HL-60 (cell line): ENCODE results near the gene CHSY1.
A peak's percentile ranks its signal among the peaks of the same experiment; 100 is the strongest.

Source experiments
- DNase-seq, 2 experiments: peaks; one replicate each; pipeline ENCODE4 v3.0.0-alpha.2; 2010 to 2020; ENCODE audit warnings: low read depth in 1 of 2, low spot score in 1 of 2
- H3K27ac ChIP-seq: fragments of 250-450 bp; sonication (Bioruptor Pico); replicated peaks from 2 replicates; pipeline ENCODE4 v1.5.1; 2020; ENCODE audit warnings: mild to moderate bottlenecking, moderate library complexity
- H3K27me3 ChIP-seq: fragments of 250-450 bp; sonication (Bioruptor Pico); 2 replicates; pipeline ENCODE4 v1.5.1; 2021; ENCODE audit warnings: mild to moderate bottlenecking, moderate library complexity; ENCODE audit not compliant: insufficient read depth, poor library complexity, severe bottlenecking
- H3K4me3 ChIP-seq: replicated peaks from 2 replicates; pipeline ENCODE4 v1.5.1; 2011; ENCODE audit warnings: mild to moderate bottlenecking, control low read depth, low read length; ENCODE audit not compliant: insufficient read depth
- CTCF ChIP-seq: IDR thresholded peaks from one replicate; pipeline ENCODE4 v1.5.1; 2011; ENCODE audit warnings: low read length, control low read depth, inconsistent platforms; ENCODE audit not compliant: insufficient read depth
- GABPA ChIP-seq: IDR thresholded peaks from 2 replicates; pipeline ENCODE4 v1.6.1; 2012; ENCODE audit warnings: low read depth
- POLR2AphosphoS5 ChIP-seq: IDR thresholded peaks from 2 replicates; pipeline ENCODE4 v1.6.1; 2012; ENCODE audit warnings: low read depth
- REST ChIP-seq: IDR thresholded peaks from 2 replicates; pipeline ENCODE4 v1.6.1; 2012; ENCODE audit warnings: low read depth; ENCODE audit not compliant: insufficient replicate concordance
- SPI1 ChIP-seq: IDR thresholded peaks from 2 replicates; pipeline ENCODE4 v1.6.1; 2012; ENCODE audit warnings: low read depth, mild to moderate bottlenecking, borderline replicate concordance

CHSY1 gene

GRCh38 chr15:101203029-101203573, 48.7 kb downstream of the CHSY1 start:
- Histone ChIP-seq H3K4me3 (no peak overlapping the region), H3K27me3 (no peaks in the 10 kb centered on the region), H3K27ac (peak overlapping the region; percentile 46)
- no peak for DNase-seq
- TF ChIP-seq CTCF (no peak), REST (peak; percentile 81)

- TF ChIP-seq CTCF (no peak), SPI1 (no peak), POLR2AphosphoS5 (no peak), GABPA (no peak), REST (no peak)
- H3K4me3 ChIP-seq = no peak overlapping the region
- no peaks in the 10 kb centered on the region for H3K27me3 ChIP-seq
- peak overlapping the region; percentile 35 for H3K27ac ChIP-seq
- peak; percentile 60 to 78 for DNase-seq
These were observed 50.3 kb downstream of the CHSY1 start for GRCh38 chr15:101201411-101202174.

- no peak for TF ChIP-seq REST
- TF ChIP-seq SPI1 = no peak
- TF ChIP-seq GABPA = no peak
- no peak for TF ChIP-seq POLR2AphosphoS5
- TF ChIP-seq CTCF = no peak
- Histone ChIP-seq H3K4me3 (no peak overlapping the region), H3K27ac (no peak overlapping the region), H3K27me3 (no peaks in the 10 kb centered on the region)
- DNase-seq = no peak
These were observed 51.7 kb downstream of the CHSY1 start for GRCh38 chr15:101200181-101200580.
